Central memory CD8-positive, alpha-beta T cell (primary cell): Measurements from ENCODE around the gene MPZL2.

Experiments
- ATAC-seq: fragments of 150-1000 bp; cut with Tn5 transposase; replicated peaks from 2 replicates; pipeline ENCODE4 v1.10.0; 2022; ENCODE audit warnings: mild to moderate bottlenecking, moderate FRiP score, moderate number of reproducible peaks; ENCODE audit not compliant: poor library complexity, severe bottlenecking; ENCODE audit errors: extremely low read depth
- DNase-seq, 2 donors: peaks; one replicate each; pipeline ENCODE4 v3.0.0; 2021; ENCODE audit warnings: low spot score in 2 of 2
- H3K27ac Mint-ChIP-seq: one replicate; pipeline ENCODE4 v1.8.0; 2022; ENCODE audit warnings: low read depth, mild to moderate bottlenecking, moderate library complexity, mixed read lengths
- H3K27me3 Mint-ChIP-seq: one replicate; pipeline ENCODE4 v1.8.0; 2022; ENCODE audit warnings: mixed read lengths
- H3K36me3 Mint-ChIP-seq: one replicate; pipeline ENCODE4 v1.8.0; 2022; ENCODE audit warnings: mild to moderate bottlenecking, moderate library complexity, mixed read lengths; ENCODE audit not compliant: insufficient read depth
- H3K4me1 Mint-ChIP-seq: one replicate; pipeline ENCODE4 v1.8.0; 2022; ENCODE audit warnings: mixed read lengths
- H3K4me3 Mint-ChIP-seq: one replicate; pipeline ENCODE4 v1.8.0; 2022; ENCODE audit warnings: mild to moderate bottlenecking, moderate library complexity, mixed read lengths
- H3K9me3 Mint-ChIP-seq: one replicate; pipeline ENCODE4 v1.8.0; 2022; ENCODE audit warnings: mixed read lengths

Gene MPZL2

GRCh38 chr11:118233377-118233776 is 30.7 kb downstream of the MPZL2 start:
- Mint-ChIP-seq H3K27ac (no peak overlapping the region), H3K4me1 (peaks cover 32% of the 10 kb centered on the region), H3K9me3 (no peaks in the 10 kb centered on the region), H3K4me3 (no peak overlapping the region), H3K36me3 (peaks cover 29% of the 10 kb centered on the region), H3K27me3 (no peaks in the 10 kb centered on the region)
- ATAC-seq (no peak), DNase-seq (no peak)

GRCh38 chr11:118232659-118233058 is 31.4 kb downstream of the MPZL2 start:
- no peak overlapping the region for H3K4me3 Mint-ChIP-seq
- no peaks in the 10 kb centered on the region for H3K27me3 Mint-ChIP-seq
- H3K36me3 Mint-ChIP-seq = peaks cover 29% of the 10 kb centered on the region
- no peak overlapping the region for H3K27ac Mint-ChIP-seq
- no peaks in the 10 kb centered on the region for H3K9me3 Mint-ChIP-seq
- H3K4me1 Mint-ChIP-seq = peaks cover 33% of the 10 kb centered on the region
- DNase-seq = no peak
- no peak for ATAC-seq

GRCh38 chr11:118231461-118231860 is 32.6 kb downstream of the MPZL2 start:
- H3K27me3 Mint-ChIP-seq = no peaks in the 10 kb centered on the region
- H3K9me3 Mint-ChIP-seq = no peaks in the 10 kb centered on the region
- peaks cover 34% of the 10 kb centered on the region for H3K36me3 Mint-ChIP-seq
- H3K4me1 Mint-ChIP-seq = peaks cover 45% of the 10 kb centered on the region
- no peak for DNase-seq
- H3K27ac Mint-ChIP-seq = no peak overlapping the region
- ATAC-seq = no peak
- H3K4me3 Mint-ChIP-seq = no peak overlapping the region

- ATAC-seq = peak; percentile 60
- H3K36me3 Mint-ChIP-seq = peaks cover 33% of the 10 kb centered on the region
- H3K4me1 Mint-ChIP-seq = peaks cover 48% of the 10 kb centered on the region
- H3K27ac Mint-ChIP-seq = no peak overlapping the region
- no peaks in the 10 kb centered on the region for H3K9me3 Mint-ChIP-seq
- H3K4me3 Mint-ChIP-seq = peak overlapping the region; percentile 39
- no peaks in the 10 kb centered on the region for H3K27me3 Mint-ChIP-seq
- peak; percentile 37 to 74 for DNase-seq
These were observed 34.0 kb downstream of the MPZL2 start for GRCh38 chr11:118230088-118230487.

GRCh38 chr11:118229274-118229847 is 34.7 kb downstream of the MPZL2 start:
- Mint-ChIP-seq H3K27ac (no peak overlapping the region), H3K27me3 (no peaks in the 10 kb centered on the region), H3K4me3 (peak overlapping the region; percentile 39), H3K36me3 (peaks cover 37% of the 10 kb centered on the region), H3K9me3 (no peaks in the 10 kb centered on the region), H3K4me1 (peaks cover 55% of the 10 kb centered on the region)
- no peak for DNase-seq
- ATAC-seq = no peak

GRCh38 chr11:118227865-118228785 is 36.0 kb downstream of the MPZL2 start:
- ATAC-seq = peak; percentile 46
- H3K4me1 Mint-ChIP-seq = peaks cover 63% of the 10 kb centered on the region

GRCh38 chr11:118226781-118227180 is 37.3 kb downstream of the MPZL2 start:
- Mint-ChIP-seq H3K9me3 (no peaks in the 10 kb centered on the region), H3K27ac (peak overlapping the region; percentile 96), H3K27me3 (no peaks in the 10 kb centered on the region), H3K4me1 (peaks cover 74% of the 10 kb centered on the region), H3K4me3 (peak overlapping the region; percentile 64), H3K36me3 (peaks cover 31% of the 10 kb centered on the region)
- ATAC-seq (no peak), DNase-seq (no peak)

More at GRCh38 chr11:118227865-118228785, 36.0 kb downstream of the MPZL2 start:
- peak overlapping the region; percentile 96 for H3K27ac Mint-ChIP-seq
- DNase-seq = peak in 1 of 2 donors; percentile 47
- peak overlapping the region; percentile 64 for H3K4me3 Mint-ChIP-seq
- peaks cover 30% of the 10 kb centered on the region for H3K36me3 Mint-ChIP-seq
- H3K27me3 Mint-ChIP-seq = no peaks in the 10 kb centered on the region
- H3K9me3 Mint-ChIP-seq = no peaks in the 10 kb centered on the region

GRCh38 chr11:118226296-118226695 is 37.8 kb downstream of the MPZL2 start:
- H3K27me3 Mint-ChIP-seq = no peaks in the 10 kb centered on the region
- peak overlapping the region; percentile 96 for H3K27ac Mint-ChIP-seq
- no peak for DNase-seq
- no peak for ATAC-seq
- H3K4me3 Mint-ChIP-seq = peak overlapping the region; percentile 64
- H3K36me3 Mint-ChIP-seq = peaks cover 31% of the 10 kb centered on the region
- peaks cover 74% of the 10 kb centered on the region for H3K4me1 Mint-ChIP-seq
- H3K9me3 Mint-ChIP-seq = no peaks in the 10 kb centered on the region

- H3K4me1 Mint-ChIP-seq = peaks cover 84% of the 10 kb centered on the region
- peak; percentile 26 to 45 for DNase-seq
These were observed 39.4 kb downstream of the MPZL2 start, which contains the start of gene JAML for GRCh38 chr11:118224511-118225188. TSS of gene JAML (minus strand) at chr11:118225011. CDS start at chr11:118214866, 10,145 bp downstream.

GRCh38 chr11:118223992-118224391 is 40.1 kb downstream of the MPZL2 start:
- Mint-ChIP-seq H3K9me3 (no peaks in the 10 kb centered on the region), H3K36me3 (peaks cover 24% of the 10 kb centered on the region), H3K4me1 (peaks cover 84% of the 10 kb centered on the region), H3K27me3 (no peaks in the 10 kb centered on the region), H3K27ac (peak overlapping the region; percentile 92), H3K4me3 (peak overlapping the region; percentile 86)
- ATAC-seq (peak; percentile 24), DNase-seq (no peak)

More at GRCh38 chr11:118224511-118225188, 39.4 kb downstream of the MPZL2 start, which contains the start of gene JAML:
- peak within 1 kb of the TSS; percentile 86 for H3K4me3 Mint-ChIP-seq
- no peaks in the 10 kb centered on the region for H3K27me3 Mint-ChIP-seq
- ATAC-seq = peak; percentile 61
- peaks cover 28% of the 10 kb centered on the region for H3K36me3 Mint-ChIP-seq
- H3K9me3 Mint-ChIP-seq = no peaks in the 10 kb centered on the region
- peak within 1 kb of the TSS; percentile 92 for H3K27ac Mint-ChIP-seq

- no peaks in the 10 kb centered on the region for H3K9me3 Mint-ChIP-seq
- no peak for DNase-seq
- H3K36me3 Mint-ChIP-seq = peaks cover 24% of the 10 kb centered on the region
- peaks cover 85% of the 10 kb centered on the region for H3K4me1 Mint-ChIP-seq
- H3K27ac Mint-ChIP-seq = peak overlapping the region; percentile 92
- H3K27me3 Mint-ChIP-seq = no peaks in the 10 kb centered on the region
- ATAC-seq = no peak
- peak overlapping the region; percentile 86 for H3K4me3 Mint-ChIP-seq
These were observed 40.5 kb downstream of the MPZL2 start for GRCh38 chr11:118223570-118223969.

GRCh38 chr11:118222437-118222836 is 41.7 kb downstream of the MPZL2 start:
- Mint-ChIP-seq H3K4me3 (peak overlapping the region; percentile 86), H3K4me1 (peaks cover 85% of the 10 kb centered on the region), H3K9me3 (no peaks in the 10 kb centered on the region), H3K36me3 (peaks cover 18% of the 10 kb centered on the region), H3K27ac (peak overlapping the region; percentile 92), H3K27me3 (no peaks in the 10 kb centered on the region)
- no peak for ATAC-seq
- no peak for DNase-seq
